Mesendoderm (in vitro differentiated cells): ENCODE results near the gene FGF12.

Experiments
- DNase-seq: peaks from one replicate; pipeline ENCODE4 v3.0.0; 2013
- H2AK5ac ChIP-seq: 2 replicates; pipeline ENCODE4 v1.6.1; 2013; ENCODE audit warnings: low read length, inconsistent platforms
- H2BK120ac ChIP-seq: 2 replicates; pipeline ENCODE4 v1.6.1; 2013; ENCODE audit warnings: low read depth, mild to moderate bottlenecking, low read length, moderate library complexity, mixed read lengths
- H2BK15ac ChIP-seq: replicated peaks from 2 replicates; pipeline ENCODE4 v1.6.1; 2013; ENCODE audit warnings: low read depth, mild to moderate bottlenecking, moderate library complexity
- H2BK5ac ChIP-seq: 2 replicates; pipeline ENCODE4 v1.6.1; 2013; ENCODE audit warnings: low read length, inconsistent platforms
- H3K18ac ChIP-seq: 2 replicates; pipeline ENCODE4 v1.6.1; 2013; ENCODE audit warnings: mild to moderate bottlenecking, low read length, mixed read lengths
- H3K23ac ChIP-seq: one replicate; pipeline ENCODE4 v1.6.1; 2013; ENCODE audit warnings: low read length
- H3K27ac ChIP-seq: 2 replicates; pipeline ENCODE4 v1.5.1; 2013; ENCODE audit warnings: low read depth, mild to moderate bottlenecking, inconsistent platforms, low read length, moderate library complexity
- H3K27me3 ChIP-seq: 2 replicates; pipeline ENCODE4 v1.6.1; 2013; ENCODE audit warnings: low read length, control low read depth, mild to moderate bottlenecking, inconsistent platforms; ENCODE audit not compliant: insufficient read depth, poor library complexity
- H3K36me3 ChIP-seq: 2 replicates; pipeline ENCODE4 v1.6.1; 2013; ENCODE audit warnings: low read length, inconsistent platforms; ENCODE audit not compliant: control insufficient read depth, insufficient read depth
- H3K4ac ChIP-seq: one replicate; pipeline ENCODE4 v1.6.1; 2013; ENCODE audit warnings: low read depth, mild to moderate bottlenecking, low read length, moderate library complexity
- H3K4me1 ChIP-seq: 2 replicates; pipeline ENCODE4 v1.6.1; 2013; ENCODE audit warnings: low read depth, low read length, inconsistent platforms; ENCODE audit not compliant: control insufficient read depth
- H3K4me2 ChIP-seq: 2 replicates; pipeline ENCODE4 v1.6.1; 2013; ENCODE audit warnings: low read length
- H3K4me3 ChIP-seq: 2 replicates; pipeline ENCODE4 v1.5.1; 2013; ENCODE audit warnings: mild to moderate bottlenecking, low read length
- H3K56ac ChIP-seq: one replicate; pipeline ENCODE4 v1.6.1; 2013; ENCODE audit warnings: low read length
- H3K79me1 ChIP-seq: 2 replicates; pipeline ENCODE4 v1.6.1; 2013; ENCODE audit warnings: low read length, inconsistent platforms
- H3K79me2 ChIP-seq: 2 replicates; pipeline ENCODE4 v1.6.1; 2013; ENCODE audit warnings: mild to moderate bottlenecking, low read length; ENCODE audit not compliant: control insufficient read depth, insufficient read depth
- H3K9ac ChIP-seq: 2 replicates; pipeline ENCODE4 v1.6.1; 2013; ENCODE audit warnings: low read length, inconsistent platforms
- H4K5ac ChIP-seq: one replicate; pipeline ENCODE4 v1.6.1; 2013; ENCODE audit warnings: low read length
- H4K8ac ChIP-seq: one replicate; pipeline ENCODE4 v1.6.1; 2013; ENCODE audit warnings: low read depth, mild to moderate bottlenecking, control low read depth, low read length, moderate library complexity
- WGBS: extraction: QIAGEN DNeasy Blood & Tissue Kit; methylation state at CpG from one replicate; pipeline ENCODE4 v1.1.7; 2013; ENCODE audit warnings: low lambda C conversion rate, missing lambda C conversion rate; ENCODE audit not compliant: insufficient coverage; ENCODE audit errors: extremely low coverage; 5-methylcytosine and 5-hydroxymethylcytosine counted together

FGF12 gene

GRCh38 chr3:192409201-192409837 is 318.0 kb downstream of the FGF12 start:
- no peaks in the 10 kb centered on the region for H3K36me3 ChIP-seq
- H3K4me2 ChIP-seq: peak overlapping the region; percentile 72
- H2AK5ac ChIP-seq: no peak overlapping the region
- peak overlapping the region; percentile 51 for H3K4me3 ChIP-seq
- H3K4me1 ChIP-seq: no peaks in the 10 kb centered on the region
- H2BK15ac ChIP-seq: peak overlapping the region; percentile 20
- H3K23ac ChIP-seq: peak overlapping the region; percentile 74
- peak overlapping the region; percentile 88 for H3K9ac ChIP-seq
- no peak overlapping the region for H4K5ac ChIP-seq
- H3K27ac ChIP-seq: peak overlapping the region; percentile 68
- H3K18ac ChIP-seq: peak overlapping the region; percentile 97
- no peaks in the 10 kb centered on the region for H3K79me2 ChIP-seq
- H3K79me1 ChIP-seq: no peaks in the 10 kb centered on the region
- H3K27me3 ChIP-seq: no peaks in the 10 kb centered on the region
- H2BK5ac ChIP-seq: peak overlapping the region; percentile 61
- peak overlapping the region; percentile 83 for H3K4ac ChIP-seq
- H3K56ac ChIP-seq: peak overlapping the region; percentile 95
- H4K8ac ChIP-seq: peak overlapping the region; percentile 87
- DNase-seq: peak; percentile 75
- no CpG with 5 or more reads among the region's 61 CpGs for WGBS
- H2BK120ac ChIP-seq: peak overlapping the region; percentile 61

DNA sequence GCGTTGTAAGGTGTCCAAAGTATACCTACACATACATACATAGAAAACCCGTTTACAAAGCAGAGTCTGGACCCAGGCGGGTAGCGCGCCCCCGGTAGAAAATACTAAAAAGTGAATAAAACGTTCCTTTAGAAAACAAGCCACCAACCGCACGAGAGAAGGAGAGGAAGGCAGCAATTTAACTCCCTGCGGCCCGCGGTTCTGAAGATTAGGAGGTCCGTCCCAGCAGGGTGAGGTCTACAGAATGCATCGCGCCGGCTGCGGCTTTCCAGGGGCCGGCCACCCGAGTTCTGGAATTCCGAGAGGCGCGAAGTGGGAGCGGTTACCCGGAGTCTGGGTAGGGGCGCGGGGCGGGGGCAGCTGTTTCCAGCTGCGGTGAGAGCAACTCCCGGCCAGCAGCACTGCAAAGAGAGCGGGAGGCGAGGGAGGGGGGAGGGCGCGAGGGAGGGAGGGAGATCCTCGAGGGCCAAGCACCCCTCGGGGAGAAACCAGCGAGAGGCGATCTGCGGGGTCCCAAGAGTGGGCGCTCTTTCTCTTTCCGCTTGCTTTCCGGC is 318.6 kb downstream of the FGF12 start:
- Histone ChIP-seq H3K4me1 (no peaks in the 10 kb centered on the region), H3K56ac (peak overlapping the region; percentile 95), H2AK5ac (no peak overlapping the region), H3K36me3 (no peaks in the 10 kb centered on the region), H2BK120ac (peak overlapping the region; percentile 61), H4K8ac (peak overlapping the region; percentile 87), H2BK15ac (no peak overlapping the region), H3K79me2 (no peaks in the 10 kb centered on the region), H2BK5ac (no peak overlapping the region), H3K79me1 (no peaks in the 10 kb centered on the region), H3K27ac (peak overlapping the region; percentile 68), H3K4ac (peak overlapping the region; percentile 83), H3K18ac (peak overlapping the region; percentile 97), H4K5ac (no peak overlapping the region), H3K4me3 (peak overlapping the region; percentile 62), H3K4me2 (peak overlapping the region; percentile 97), H3K27me3 (no peaks in the 10 kb centered on the region), H3K23ac (peak overlapping the region; percentile 30), H3K9ac (peak overlapping the region; percentile 88)
- whole genome bisulfite sequencing: no CpG with 5 or more reads among the region's 41 CpGs
- DNase-seq: peak; percentile 68

DNA sequence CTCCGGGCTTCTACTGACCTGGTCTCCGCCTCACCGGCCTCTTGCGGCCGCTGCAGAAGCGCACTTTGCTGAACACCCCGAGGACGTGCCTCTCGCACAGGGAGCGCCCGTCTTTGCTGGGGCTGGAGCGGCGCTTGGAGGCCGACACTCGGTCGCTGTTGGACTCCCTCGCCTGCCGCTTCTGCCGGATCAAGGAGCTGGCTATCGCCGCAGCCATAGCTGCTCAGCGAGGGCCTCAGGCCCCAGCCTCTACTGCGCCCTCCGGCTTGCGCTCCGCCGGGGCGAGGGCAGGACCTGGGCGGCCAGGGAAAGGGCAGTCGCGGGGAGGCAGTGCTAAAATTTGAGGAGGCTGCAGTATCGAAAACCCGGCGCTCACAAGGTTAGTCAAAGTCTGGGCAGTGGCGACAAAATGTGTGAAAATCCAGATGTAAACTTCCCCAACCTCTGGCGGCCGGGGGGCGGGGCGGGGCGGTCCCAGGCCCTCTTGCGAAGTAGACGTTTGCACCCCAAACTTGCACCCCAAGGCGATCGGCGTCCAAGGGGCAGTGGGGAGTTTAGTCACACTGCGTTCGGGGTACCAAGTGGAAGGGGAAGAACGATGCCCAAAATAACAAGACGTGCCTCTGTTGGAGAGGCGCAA is 319.2 kb downstream of the FGF12 start:
- no peak overlapping the region for H3K4ac ChIP-seq
- no peak overlapping the region for H2BK120ac ChIP-seq
- WGBS: no CpG with 5 or more reads among the region's 50 CpGs
- no peaks in the 10 kb centered on the region for H3K27me3 ChIP-seq
- H2BK15ac ChIP-seq: no peak overlapping the region
- no peaks in the 10 kb centered on the region for H3K79me1 ChIP-seq
- H3K4me3 ChIP-seq: peak overlapping the region; percentile 62
- no peaks in the 10 kb centered on the region for H3K4me1 ChIP-seq
- H3K27ac ChIP-seq: no peak overlapping the region
- H3K18ac ChIP-seq: peak overlapping the region; percentile 97
- H2BK5ac ChIP-seq: no peak overlapping the region
- peak overlapping the region; percentile 30 for H3K23ac ChIP-seq
- H3K4me2 ChIP-seq: peak overlapping the region; percentile 97
- DNase-seq: peak; percentile 73
- H2AK5ac ChIP-seq: no peak overlapping the region
- no peak overlapping the region for H4K5ac ChIP-seq
- H3K36me3 ChIP-seq: no peaks in the 10 kb centered on the region
- H3K9ac ChIP-seq: peak overlapping the region; percentile 62
- H4K8ac ChIP-seq: no peak overlapping the region
- H3K56ac ChIP-seq: peak overlapping the region; percentile 95
- no peaks in the 10 kb centered on the region for H3K79me2 ChIP-seq

DNA sequence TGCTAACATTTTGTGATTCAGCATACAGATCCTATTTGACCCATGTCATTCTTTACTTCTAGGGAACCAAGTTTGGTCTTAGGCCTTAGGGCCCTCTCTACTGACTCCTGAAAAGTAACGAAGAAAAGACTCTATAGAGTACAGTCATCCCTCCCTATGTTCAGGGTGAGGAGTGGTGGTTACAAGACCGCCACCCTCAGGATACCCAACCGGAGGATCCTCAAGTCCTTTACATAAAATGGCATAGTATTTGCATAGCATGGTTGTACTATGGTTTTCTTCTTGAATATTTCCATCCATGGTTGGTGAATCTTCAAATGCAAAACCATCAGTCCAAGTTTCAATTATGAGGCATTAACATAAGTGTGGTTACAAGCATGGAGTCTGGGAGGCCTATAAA is 327.6 kb downstream of the FGF12 start:
- Histone ChIP-seq H3K4me3 (no peak overlapping the region), H3K27me3 (no peaks in the 10 kb centered on the region), H3K9ac (no peak overlapping the region), H4K8ac (no peak overlapping the region), H3K18ac (no peak overlapping the region), H2AK5ac (no peak overlapping the region), H3K27ac (no peak overlapping the region), H3K36me3 (no peaks in the 10 kb centered on the region), H2BK120ac (no peak overlapping the region), H3K56ac (no peak overlapping the region), H3K4me1 (peaks cover 2% of the 10 kb centered on the region), H3K4me2 (no peak overlapping the region), H3K79me2 (no peaks in the 10 kb centered on the region), H3K23ac (no peak overlapping the region), H4K5ac (no peak overlapping the region), H2BK15ac (no peak overlapping the region), H3K4ac (no peak overlapping the region), H2BK5ac (no peak overlapping the region), H3K79me1 (no peaks in the 10 kb centered on the region)
- DNase-seq: no peak
- no CpG with 5 or more reads among the region's 3 CpGs for WGBS

DNA sequence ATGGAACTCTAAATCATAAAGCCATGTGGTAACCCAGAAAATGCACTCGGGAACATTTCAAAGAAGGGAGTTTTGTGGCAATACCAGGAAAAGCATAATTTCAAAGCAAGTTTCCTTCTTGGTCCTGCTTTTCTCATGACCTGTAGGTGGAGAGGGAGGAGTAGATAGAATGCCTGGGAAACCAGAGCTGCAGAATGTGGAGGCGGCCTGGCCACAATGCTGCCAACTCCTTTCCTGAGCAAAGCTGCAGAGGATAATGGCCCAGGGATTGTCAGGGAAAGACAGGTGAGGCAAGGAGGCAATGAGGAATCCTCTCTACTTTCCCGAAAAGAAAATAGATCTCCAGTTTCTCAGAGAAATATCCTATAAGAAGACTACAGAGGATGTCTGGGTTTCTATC is 330.3 kb downstream of the FGF12 start:
- Histone ChIP-seq H3K9ac (no peak overlapping the region), H3K4me2 (no peak overlapping the region), H3K56ac (no peak overlapping the region), H2BK5ac (no peak overlapping the region), H3K4me3 (no peak overlapping the region), H3K4me1 (no peaks in the 10 kb centered on the region), H3K18ac (no peak overlapping the region), H3K79me1 (no peaks in the 10 kb centered on the region), H3K79me2 (no peaks in the 10 kb centered on the region), H3K36me3 (no peaks in the 10 kb centered on the region), H2AK5ac (no peak overlapping the region), H2BK120ac (no peak overlapping the region), H4K8ac (no peak overlapping the region), H3K27ac (no peak overlapping the region), H2BK15ac (no peak overlapping the region), H3K23ac (no peak overlapping the region), H3K27me3 (no peaks in the 10 kb centered on the region), H4K5ac (no peak overlapping the region), H3K4ac (no peak overlapping the region)
- DNase-seq: no peak
- WGBS: no CpG with 5 or more reads among the region's 3 CpGs
